Type B pancreatic cell (in vitro differentiated cells): Measurements from ENCODE around the gene NR2F1. TPM values are rescaled to one million over a fixed set of nuclear protein-coding genes. Genes with fewer than 3 reads are reported as not detected.

ENCODE experiments used
- DNase-seq: peaks from one replicate; pipeline ENCODE4 v3.0.0; 2021; ENCODE audit warnings: mixed read lengths; ENCODE audit not compliant: unreplicated experiment; ENCODE audit errors: extremely low spot score
- H3K27ac Mint-ChIP-seq: 2 replicates; pipeline ENCODE4 v1.8.0; 2021; ENCODE audit warnings: mild to moderate bottlenecking, mixed read lengths
- H3K27me3 Mint-ChIP-seq: 2 replicates; pipeline ENCODE4 v1.8.0; 2021; ENCODE audit warnings: mixed read lengths
- H3K36me3 Mint-ChIP-seq: 2 replicates; pipeline ENCODE4 v1.8.0; 2021; ENCODE audit warnings: mixed read lengths
- H3K4me1 Mint-ChIP-seq: one replicate; pipeline ENCODE4 v1.8.0; 2021; ENCODE audit warnings: mixed read lengths; ENCODE audit not compliant: unreplicated experiment
- H3K4me3 Mint-ChIP-seq: 2 replicates; pipeline ENCODE4 v1.8.0; 2021; ENCODE audit warnings: mild to moderate bottlenecking, mixed read lengths
- H3K9me3 Mint-ChIP-seq: 2 replicates; pipeline ENCODE4 v1.8.0; 2021; ENCODE audit warnings: mixed read lengths
- total RNA-seq: library from RNA; stranded (reverse); gene quantifications from 2 replicates; pipeline ENCODE4 v1.2.1, GENCODE V29; 2021; ENCODE audit warnings: low replicate concordance
- TF ChIP-seq, protein P1 (sequence below): fragments of 200-600 bp; sonication (generic); conservative IDR thresholded peaks from 2 replicates; pipeline ENCODE4 v1.5.0; 2021; ENCODE audit warnings: antibody characterized with exemption, mild to moderate bottlenecking

The NR2F1 gene
- total RNA-seq, 1 donor from 2014 or later, result 126 TPM

DNA sequence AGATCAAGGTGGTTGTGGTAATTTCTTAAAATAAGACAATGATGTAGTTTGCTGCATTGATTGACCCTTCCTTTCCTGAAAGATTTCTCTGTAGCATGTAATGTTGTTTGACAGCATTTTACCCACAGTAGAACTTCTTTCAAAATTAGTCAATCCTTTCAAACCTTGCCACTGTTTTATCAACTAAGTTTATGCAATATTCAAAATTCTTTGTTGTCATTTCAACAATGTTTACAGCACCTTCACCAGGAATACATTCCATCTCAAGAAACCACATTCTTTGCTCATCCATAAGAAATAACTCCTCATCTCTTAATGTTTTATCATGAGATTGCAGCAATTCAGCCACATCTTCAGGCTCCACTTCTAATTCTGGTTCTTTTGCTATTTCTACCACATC, 43.8 kb downstream of the NR2F1 start:
- TF ChIP-seq, protein P1, sequence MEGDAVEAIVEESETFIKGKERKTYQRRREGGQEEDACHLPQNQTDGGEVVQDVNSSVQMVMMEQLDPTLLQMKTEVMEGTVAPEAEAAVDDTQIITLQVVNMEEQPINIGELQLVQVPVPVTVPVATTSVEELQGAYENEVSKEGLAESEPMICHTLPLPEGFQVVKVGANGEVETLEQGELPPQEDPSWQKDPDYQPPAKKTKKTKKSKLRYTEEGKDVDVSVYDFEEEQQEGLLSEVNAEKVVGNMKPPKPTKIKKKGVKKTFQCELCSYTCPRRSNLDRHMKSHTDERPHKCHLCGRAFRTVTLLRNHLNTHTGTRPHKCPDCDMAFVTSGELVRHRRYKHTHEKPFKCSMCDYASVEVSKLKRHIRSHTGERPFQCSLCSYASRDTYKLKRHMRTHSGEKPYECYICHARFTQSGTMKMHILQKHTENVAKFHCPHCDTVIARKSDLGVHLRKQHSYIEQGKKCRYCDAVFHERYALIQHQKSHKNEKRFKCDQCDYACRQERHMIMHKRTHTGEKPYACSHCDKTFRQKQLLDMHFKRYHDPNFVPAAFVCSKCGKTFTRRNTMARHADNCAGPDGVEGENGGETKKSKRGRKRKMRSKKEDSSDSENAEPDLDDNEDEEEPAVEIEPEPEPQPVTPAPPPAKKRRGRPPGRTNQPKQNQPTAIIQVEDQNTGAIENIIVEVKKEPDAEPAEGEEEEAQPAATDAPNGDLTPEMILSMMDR, result no peak
- Mint-ChIP-seq H3K36me3 (no peaks in the 10 kb centered on the region), H3K4me3 (no peak overlapping the region), H3K4me1 (peaks cover 6% of the 10 kb centered on the region), H3K27ac (no peak overlapping the region), H3K27me3 (peaks cover 22% of the 10 kb centered on the region), H3K9me3 (no peaks in the 10 kb centered on the region)
- DNase-seq, result no peak

DNA sequence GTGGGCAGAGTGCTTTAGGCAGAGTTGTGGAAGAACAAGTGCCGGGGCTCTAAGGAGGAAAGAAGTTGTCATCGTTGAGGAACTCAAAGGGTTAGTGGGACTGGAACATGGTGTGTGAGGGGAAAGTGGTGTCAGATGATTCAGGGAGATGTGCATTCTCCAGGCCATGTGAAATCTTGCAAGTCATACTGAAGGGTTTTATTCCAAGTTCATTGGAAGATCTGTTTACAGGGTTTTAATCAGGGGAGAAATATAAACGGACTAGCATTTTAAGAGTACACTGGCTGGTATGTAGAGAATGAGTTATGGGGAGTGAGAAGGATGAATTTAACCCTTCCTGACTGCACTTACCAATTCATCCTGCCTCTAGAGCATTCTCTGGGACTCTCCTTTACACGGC, 49.3 kb downstream of the NR2F1 start:
- TF ChIP-seq, protein P1, result no peak
- no peak overlapping the region for H3K4me3 Mint-ChIP-seq

DNA sequence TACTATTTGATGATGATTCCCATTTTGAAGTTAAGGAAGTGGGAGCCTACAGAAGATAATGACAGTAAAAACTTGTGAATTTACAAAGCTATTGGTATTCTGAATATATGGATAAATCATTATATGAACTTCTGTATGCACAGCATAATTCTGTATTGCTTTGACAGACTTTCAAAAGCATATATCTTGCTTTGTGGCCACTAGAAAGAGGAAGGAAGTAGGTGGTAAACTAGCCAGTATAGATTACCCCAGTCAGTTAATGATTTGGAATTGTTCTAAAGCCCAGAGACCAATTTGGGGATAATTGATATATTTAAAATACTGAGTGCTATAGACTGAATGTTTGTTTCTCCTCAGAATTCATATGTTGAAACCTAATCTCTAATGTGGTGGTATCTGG, 53.0 kb downstream of the NR2F1 start:
- TF ChIP-seq, protein P1, result no peak
- H3K27me3 Mint-ChIP-seq, result peaks cover 5% of the 10 kb centered on the region
- no peak overlapping the region for H3K27ac Mint-ChIP-seq
- H3K36me3 Mint-ChIP-seq, result no peaks in the 10 kb centered on the region
- no peak for DNase-seq
- no peak overlapping the region for H3K4me3 Mint-ChIP-seq
- no peaks in the 10 kb centered on the region for H3K9me3 Mint-ChIP-seq
- no peaks in the 10 kb centered on the region for H3K4me1 Mint-ChIP-seq

More for the DNA sequence above, 49.3 kb downstream of the NR2F1 start:
- Mint-ChIP-seq H3K9me3 (no peaks in the 10 kb centered on the region), H3K4me1 (no peaks in the 10 kb centered on the region), H3K36me3 (no peaks in the 10 kb centered on the region), H3K27ac (no peak overlapping the region), H3K27me3 (peaks cover 5% of the 10 kb centered on the region)
- DNase-seq, result no peak

DNA sequence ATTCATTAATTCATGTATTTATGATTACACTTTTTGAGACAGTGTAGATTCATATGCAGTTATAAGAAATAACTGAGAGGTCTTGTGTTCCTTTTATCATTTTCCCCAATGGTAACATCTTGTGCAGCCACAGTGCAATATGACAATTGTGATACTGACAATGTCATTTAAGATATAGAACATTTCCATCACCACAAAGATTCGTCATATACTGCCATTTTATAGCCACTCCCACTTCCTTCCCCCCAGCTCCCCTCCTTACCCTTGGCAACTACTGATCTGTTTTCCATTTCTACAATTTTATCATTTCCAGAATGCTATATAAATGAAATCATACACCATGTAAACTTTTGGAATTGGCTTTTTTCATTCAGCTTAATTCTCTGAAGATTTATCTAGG, 53.8 kb downstream of the NR2F1 start:
- H3K9me3 Mint-ChIP-seq, result no peaks in the 10 kb centered on the region
- no peak for DNase-seq
- H3K27ac Mint-ChIP-seq, result no peak overlapping the region
- TF ChIP-seq, protein P1, result no peak
- no peak overlapping the region for H3K4me3 Mint-ChIP-seq
- peaks cover 5% of the 10 kb centered on the region for H3K27me3 Mint-ChIP-seq
- H3K36me3 Mint-ChIP-seq, result no peaks in the 10 kb centered on the region
- no peaks in the 10 kb centered on the region for H3K4me1 Mint-ChIP-seq

DNA sequence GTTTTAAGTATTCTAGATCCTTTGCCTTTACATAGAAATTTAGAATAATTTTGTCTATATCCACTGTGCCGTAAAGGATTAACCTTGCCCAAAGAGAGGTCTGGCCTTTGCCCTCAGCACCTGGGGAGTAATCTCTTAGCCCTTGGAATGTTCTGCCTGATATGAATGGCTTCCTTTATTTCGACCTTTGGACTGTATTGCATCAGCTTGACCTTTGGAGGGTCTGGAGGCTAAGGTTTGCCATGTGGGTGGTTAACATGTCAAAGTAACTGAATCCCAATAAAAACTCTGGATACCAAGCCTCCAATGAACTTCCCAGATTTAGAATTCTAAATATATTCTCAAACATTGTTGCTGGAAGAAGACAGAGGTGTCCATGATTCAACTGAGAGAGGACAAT, 54.7 kb downstream of the NR2F1 start:
- no peak for DNase-seq
- TF ChIP-seq, protein P1, result no peak
- no peaks in the 10 kb centered on the region for H3K36me3 Mint-ChIP-seq
- no peaks in the 10 kb centered on the region for H3K4me1 Mint-ChIP-seq
- H3K27me3 Mint-ChIP-seq, result peaks cover 5% of the 10 kb centered on the region
- H3K27ac Mint-ChIP-seq, result no peak overlapping the region
- H3K9me3 Mint-ChIP-seq, result no peaks in the 10 kb centered on the region
- no peak overlapping the region for H3K4me3 Mint-ChIP-seq

DNA sequence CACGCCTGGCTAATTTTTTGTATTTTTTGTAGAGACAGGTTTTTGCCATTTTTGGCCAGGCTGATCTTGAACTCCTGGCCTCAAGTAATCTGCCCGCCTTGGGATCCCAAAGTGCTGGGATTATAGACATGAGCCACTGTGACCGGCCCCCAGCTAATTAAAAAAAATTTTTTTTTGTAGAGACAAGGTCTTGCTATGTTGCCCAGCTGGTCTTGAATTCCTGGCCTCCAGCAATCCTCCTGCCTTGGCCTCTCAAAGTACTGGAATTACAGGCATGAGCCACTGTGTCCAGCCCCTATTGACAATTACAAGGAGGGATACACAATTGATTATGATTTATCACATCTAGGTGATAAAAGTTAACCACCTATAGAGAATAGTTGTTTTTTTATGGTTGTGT, 59.5 kb downstream of the NR2F1 start:
- no peak overlapping the region for H3K4me3 Mint-ChIP-seq
- no peaks in the 10 kb centered on the region for H3K36me3 Mint-ChIP-seq
- no peak overlapping the region for H3K27ac Mint-ChIP-seq
- no peaks in the 10 kb centered on the region for H3K9me3 Mint-ChIP-seq
- no peak for DNase-seq
- no peaks in the 10 kb centered on the region for H3K4me1 Mint-ChIP-seq
- TF ChIP-seq, protein P1, result no peak
- H3K27me3 Mint-ChIP-seq, result no peaks in the 10 kb centered on the region
